HG02870 (cell line): ENCODE data around the gene SLC35A3.
"Not testable (repeated sequence)": the region's sequence is repeated elsewhere in the genome, so short reads cannot be mapped to it uniquely, and the experiment has no call there.

Experiments used
- ATAC-seq: cut with Tn5 transposase; IDR thresholded peaks from one replicate; pipeline ENCODE4 v1.9.1; 2021; ENCODE audit warnings: mild to moderate bottlenecking, moderate library complexity; ENCODE audit not compliant: unreplicated experiment

SLC35A3 gene

GRCh38 chr1:99969729-99970621 is at the start of gene SLC35A3:
TSS of gene SLC35A3 (plus strand) at chr1:99969996. CDS start at chr1:99993555, 23,559 bp downstream.
- ATAC-seq = peak; percentile 87

GRCh38 chr1:99934801-99935200 is 35.0 kb upstream of the SLC35A3 start:
- no peak for ATAC-seq

- ATAC-seq = no peak
These were observed 34.3 kb upstream of the SLC35A3 start for GRCh38 chr1:99935534-99935933.

DNA sequence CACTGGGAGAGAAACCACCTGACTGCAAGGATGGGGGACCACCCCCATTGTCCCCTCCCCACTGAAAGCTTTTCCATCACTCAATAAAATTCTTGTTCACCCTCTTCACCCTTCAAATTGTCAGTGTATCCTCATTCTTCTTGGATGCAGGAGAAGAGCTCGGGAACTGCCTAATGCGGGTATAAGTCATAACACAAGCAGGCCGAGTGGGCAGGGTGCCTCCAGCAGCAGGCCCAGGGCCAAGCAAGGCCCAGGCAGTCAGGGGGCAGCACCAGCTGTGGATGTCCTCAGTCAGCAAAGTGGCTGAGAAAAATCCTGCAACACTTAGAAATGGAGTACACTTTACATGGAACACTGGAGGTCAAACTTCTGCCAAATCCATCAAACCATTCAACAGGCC is 33.7 kb upstream of the SLC35A3 start:
- ATAC-seq = no peak

DNA sequence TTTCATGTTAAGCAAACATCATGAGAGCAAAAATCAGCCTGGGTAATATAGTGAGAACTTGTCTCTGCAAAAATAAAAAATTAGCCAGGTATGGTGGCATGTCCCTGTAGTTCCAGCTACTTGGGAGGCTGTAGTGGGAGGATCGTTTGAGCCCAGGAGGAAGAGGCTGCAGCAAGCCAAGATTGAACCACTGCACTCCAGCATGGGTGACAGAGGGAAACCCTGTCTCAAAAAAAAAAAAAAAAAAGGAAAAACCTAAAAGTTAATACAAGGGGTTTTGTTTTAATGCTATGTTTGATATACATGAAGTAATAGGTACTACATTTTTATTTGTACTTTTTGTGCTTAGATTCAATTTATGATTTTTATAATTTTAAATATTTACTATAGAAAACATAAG is 27.1 kb upstream of the SLC35A3 start:
- ATAC-seq = no peak

- ATAC-seq = no peak
These were observed 26.5 kb upstream of the SLC35A3 start for GRCh38 chr1:99943223-99943794.

GRCh38 chr1:99944192-99944591 is 25.6 kb upstream of the SLC35A3 start:
- no peak for ATAC-seq

DNA sequence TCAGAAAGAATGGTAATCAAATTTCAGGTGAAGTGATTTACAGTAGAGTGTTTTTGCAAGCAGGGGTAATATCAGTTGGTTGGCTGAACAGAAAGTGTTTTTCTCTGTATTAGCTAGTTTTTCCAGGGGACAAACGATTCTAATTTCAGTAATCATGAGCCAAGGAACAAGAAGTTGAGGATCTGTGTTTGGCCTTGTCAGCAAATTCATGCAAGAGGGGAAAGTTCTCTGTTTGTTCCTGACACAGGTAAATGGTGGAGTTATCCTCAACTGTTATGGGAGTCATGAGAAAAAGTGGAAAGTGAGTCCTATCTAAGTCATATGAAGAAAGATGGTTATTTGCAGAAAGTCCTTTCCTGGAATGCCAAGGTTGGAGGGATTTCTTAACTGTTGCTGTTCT is 24.6 kb upstream of the SLC35A3 start:
- no peak for ATAC-seq

DNA sequence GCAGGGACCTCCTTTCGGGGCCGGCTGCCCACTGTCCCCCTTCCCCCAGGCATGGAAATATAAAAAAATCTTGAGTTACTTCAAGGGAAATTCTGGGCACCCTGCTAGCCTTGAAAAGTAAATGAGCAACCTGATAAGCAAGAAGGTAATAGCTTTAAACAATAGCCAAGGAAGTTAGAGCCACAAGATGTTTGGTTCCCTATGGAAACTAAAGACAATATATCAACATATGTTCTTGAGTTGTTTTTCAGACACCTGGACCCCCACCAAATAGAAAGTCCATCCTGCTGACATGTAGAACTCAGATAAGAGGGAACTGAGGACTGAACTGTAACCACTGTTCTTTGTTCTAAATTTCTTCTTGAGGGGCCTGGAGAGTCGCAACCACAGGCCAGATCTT is 19.3 kb upstream of the SLC35A3 start:
- ATAC-seq = no peak

GRCh38 chr1:99952522-99952921 is 17.3 kb upstream of the SLC35A3 start:
- no peak for ATAC-seq

DNA sequence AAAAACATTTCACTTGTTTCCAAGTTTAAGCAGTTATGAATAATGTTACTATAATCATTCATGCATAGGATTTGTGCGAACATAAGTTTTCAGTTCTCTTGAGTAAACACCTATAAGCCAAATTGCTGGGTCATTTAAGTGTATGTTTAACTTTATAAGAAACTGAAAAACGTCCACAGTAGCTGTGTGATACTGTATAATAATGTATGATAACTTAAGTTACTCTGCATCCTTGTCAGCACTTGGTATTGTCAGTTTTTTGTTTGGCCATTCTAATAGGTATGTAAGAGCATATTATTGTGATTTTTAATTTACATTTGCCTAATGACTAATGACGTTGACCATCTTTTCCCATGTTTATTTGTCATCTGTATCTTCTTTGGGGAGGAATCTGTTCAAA is 14.4 kb upstream of the SLC35A3 start:
- no peak for ATAC-seq

GRCh38 chr1:99956755-99957154 is 13.0 kb upstream of the SLC35A3 start:
- ATAC-seq = no peak

- ATAC-seq = no peak
These were observed 12.0 kb upstream of the SLC35A3 start for GRCh38 chr1:99957818-99958217.

- ATAC-seq = not testable (repeated sequence)
These were observed 10.5 kb upstream of the SLC35A3 start for GRCh38 chr1:99959189-99959705.

DNA sequence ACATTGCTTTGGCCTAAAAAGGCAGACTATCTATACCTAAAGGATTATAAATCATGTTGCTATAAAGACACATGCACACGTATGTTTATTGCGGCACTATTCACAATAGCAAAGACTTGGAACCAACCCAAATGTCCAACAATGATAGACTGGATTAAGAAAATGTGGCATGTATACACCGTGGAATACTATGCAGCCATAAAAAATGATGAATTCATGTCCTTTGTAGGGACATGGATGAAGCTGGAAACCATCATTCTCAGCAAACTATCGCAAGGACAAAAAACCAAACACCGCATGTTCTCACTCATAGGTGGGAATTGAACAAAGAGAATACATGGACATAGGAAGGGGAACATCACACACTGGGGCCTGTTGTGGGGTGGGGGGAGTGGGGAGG is 9.5 kb upstream of the SLC35A3 start:
- ATAC-seq = not testable (repeated sequence)

- ATAC-seq = no peak
These were observed 6.6 kb upstream of the SLC35A3 start for GRCh38 chr1:99963041-99963795.

DNA sequence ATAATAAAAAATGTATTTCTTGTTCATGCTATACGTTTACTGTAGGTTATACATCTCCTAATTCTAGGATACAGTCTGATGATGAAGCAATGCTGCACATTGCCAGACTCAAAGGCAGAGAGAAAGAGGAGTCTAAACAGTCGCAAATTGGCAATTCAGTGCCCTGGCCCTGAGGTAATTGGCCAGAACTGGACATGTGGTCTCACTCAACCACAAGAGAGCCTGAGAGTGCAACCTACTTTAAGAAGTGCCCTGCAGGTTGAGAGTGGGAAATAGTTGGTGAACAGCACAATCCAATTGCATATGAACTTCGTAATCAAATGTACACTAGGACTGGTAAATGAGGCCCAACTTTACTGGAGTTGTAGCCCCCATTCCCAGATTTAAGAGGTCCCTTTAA is 5.0 kb upstream of the SLC35A3 start:
- ATAC-seq = no peak

GRCh38 chr1:99965646-99966375 is 4.0 kb upstream of the SLC35A3 start:
- no peak for ATAC-seq

- no peak for ATAC-seq
These were observed 1.6 kb upstream of the SLC35A3 start for GRCh38 chr1:99968214-99968613.

- ATAC-seq = peak; percentile 5
These were observed 502 bp upstream of the SLC35A3 start for GRCh38 chr1:99969260-99969728.
